B cell (primary cell): ENCODE measurements around the gene LPCAT1.

Experiments
- EZH2 ChIP-seq: IDR thresholded peaks from 2 replicates; pipeline ENCODE4 v1.6.1; 2012; ENCODE audit warnings: borderline replicate concordance, low read depth, mild to moderate bottlenecking, moderate library complexity, low read length; ENCODE audit not compliant: insufficient read depth, poor library complexity, severe bottlenecking
- TF ChIP-seq, protein P1 (sequence below): fragments of 200-600 bp; IDR thresholded peaks from one replicate; pipeline ENCODE4 v1.8.0; 2022; ENCODE audit warnings: antibody characterized with exemption, mild to moderate bottlenecking

DNA sequence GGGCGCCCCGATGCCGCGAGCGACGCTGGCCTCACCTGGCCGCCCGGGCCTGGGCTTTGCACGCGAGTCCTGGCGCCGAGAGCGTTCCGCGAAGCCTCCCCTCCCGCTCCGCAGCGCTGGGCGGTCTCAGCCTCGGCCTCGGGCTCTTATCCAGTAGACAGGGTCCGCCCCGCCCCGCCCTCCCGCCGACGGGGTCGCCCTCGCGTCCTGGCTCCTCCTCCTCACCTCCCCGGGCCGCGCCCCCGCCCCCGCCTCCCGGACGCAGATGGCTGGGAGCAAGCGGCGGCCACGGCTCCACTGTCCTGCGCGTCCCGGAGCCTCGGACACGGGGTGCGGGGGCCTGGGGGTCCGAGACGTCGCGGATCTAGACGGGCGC is 78.5 kb downstream of the LPCAT1 start, which contains the start of gene SLC6A3:
- TF ChIP-seq, protein P1, sequence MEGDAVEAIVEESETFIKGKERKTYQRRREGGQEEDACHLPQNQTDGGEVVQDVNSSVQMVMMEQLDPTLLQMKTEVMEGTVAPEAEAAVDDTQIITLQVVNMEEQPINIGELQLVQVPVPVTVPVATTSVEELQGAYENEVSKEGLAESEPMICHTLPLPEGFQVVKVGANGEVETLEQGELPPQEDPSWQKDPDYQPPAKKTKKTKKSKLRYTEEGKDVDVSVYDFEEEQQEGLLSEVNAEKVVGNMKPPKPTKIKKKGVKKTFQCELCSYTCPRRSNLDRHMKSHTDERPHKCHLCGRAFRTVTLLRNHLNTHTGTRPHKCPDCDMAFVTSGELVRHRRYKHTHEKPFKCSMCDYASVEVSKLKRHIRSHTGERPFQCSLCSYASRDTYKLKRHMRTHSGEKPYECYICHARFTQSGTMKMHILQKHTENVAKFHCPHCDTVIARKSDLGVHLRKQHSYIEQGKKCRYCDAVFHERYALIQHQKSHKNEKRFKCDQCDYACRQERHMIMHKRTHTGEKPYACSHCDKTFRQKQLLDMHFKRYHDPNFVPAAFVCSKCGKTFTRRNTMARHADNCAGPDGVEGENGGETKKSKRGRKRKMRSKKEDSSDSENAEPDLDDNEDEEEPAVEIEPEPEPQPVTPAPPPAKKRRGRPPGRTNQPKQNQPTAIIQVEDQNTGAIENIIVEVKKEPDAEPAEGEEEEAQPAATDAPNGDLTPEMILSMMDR = no peak
- no peak for TF ChIP-seq EZH2
